GM12874 (cell line): Measurements from ENCODE around the gene HTR3D.

Source experiments
- CTCF ChIP-seq: IDR thresholded peaks from 2 replicates; pipeline ENCODE4 v1.5.1; 2011; ENCODE audit warnings: low read depth, mild to moderate bottlenecking, control low read depth, low read length, moderate library complexity; ENCODE audit not compliant: insufficient read depth

The HTR3D gene

GRCh38 chr3:184011230-184011876, 20.2 kb upstream of the HTR3D start:
- no peak for TF ChIP-seq CTCF

GRCh38 chr3:184011937-184012889, 19.3 kb upstream of the HTR3D start:
- no peak for TF ChIP-seq CTCF

- TF ChIP-seq CTCF = no peak
Measured at GRCh38 chr3:184015381-184016019, 16.0 kb upstream of the HTR3D start.

- TF ChIP-seq CTCF = no peak
Measured at GRCh38 chr3:184016169-184016570, 15.4 kb upstream of the HTR3D start.

- peak; percentile 96 for TF ChIP-seq CTCF
Measured at GRCh38 chr3:184016811-184017671, 14.5 kb upstream of the HTR3D start.

- no peak for TF ChIP-seq CTCF
Measured at GRCh38 chr3:184017672-184018423, 13.7 kb upstream of the HTR3D start, which contains the start of gene ABCC5. Gene ABCC5 (minus strand): TSS chr3:184017884. CDS start chr3:184014392, 3,492 bp downstream.
